GM12892 (cell line): Measurements from ENCODE around the gene RTTN.

Source experiments
- POLR2A ChIP-seq: IDR thresholded peaks from 2 replicates; pipeline ENCODE4 v1.6.1; 2011; ENCODE audit warnings: low read depth, low read length, control low read depth
- POLR2AphosphoS5 ChIP-seq: IDR thresholded peaks from 2 replicates; pipeline ENCODE4 v1.6.1; 2011; ENCODE audit warnings: low read depth, low read length, control low read depth
- TAF1 ChIP-seq: IDR thresholded peaks from 2 replicates; pipeline ENCODE4 v1.6.1; 2011; ENCODE audit warnings: low read depth, mild to moderate bottlenecking, control low read depth, low read length, borderline replicate concordance

- TF ChIP-seq POLR2A (no peak), TAF1 (no peak), POLR2AphosphoS5 (no peak)
Observed at GRCh38 chr18:70024829-70025228, 180.7 kb downstream of the RTTN start.
